Ovary (tissue), 3 donors: Measurements from ENCODE around the gene ERFE.

Experiments
- CTCF ChIP-seq, 3 donors: fragments of 450-650 bp in 2 of 3; fragments of 200-600 bp in 1 of 3; IDR thresholded peaks; one replicate each; pipeline versions ENCODE4 v1.5.1 to v1.8.0; 2016 to 2022; ENCODE audit warnings: antibody characterized with exemption in 3 of 3, mild to moderate bottlenecking in 1 of 3
- EP300 ChIP-seq: sonication (generic); formaldehyde crosslinking; IDR thresholded peaks from one replicate; pipeline ENCODE4 v1.6.1; 2017; ENCODE audit warnings: antibody characterized with exemption
- POLR2A ChIP-seq: fragments of 450-650 bp; IDR thresholded peaks from one replicate; pipeline ENCODE4 v1.6.1; 2017; ENCODE audit warnings: antibody characterized with exemption, mild to moderate bottlenecking, moderate library complexity
- donor health status: DM: no; HTN: no; CAD: no.

DNA sequence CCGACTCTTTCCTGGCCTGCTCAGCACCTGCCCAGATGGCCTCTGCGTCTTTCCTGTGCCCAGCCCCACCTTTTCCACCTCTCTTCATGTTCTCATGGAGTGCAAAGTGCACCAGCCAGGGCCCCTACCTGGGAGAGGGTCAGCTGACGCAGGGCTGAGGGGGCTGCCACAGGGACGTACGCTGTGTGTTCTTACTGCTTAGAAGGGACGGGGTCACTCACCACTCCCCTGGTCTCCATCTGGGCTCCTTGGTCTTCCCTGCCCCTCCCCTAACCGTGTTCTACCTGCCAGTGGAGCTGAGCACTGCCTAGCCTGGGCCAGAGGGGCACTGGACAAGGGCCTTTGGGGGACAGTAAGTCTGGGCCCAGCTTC lies 8.6 kb downstream of the ERFE start:
- TF ChIP-seq CTCF (IDR thresholded peaks at IDR 0.05) (no peak), POLR2A (no peak), EP300 (no peak)
